Natural killer cell (primary cell): ENCODE measurements around the gene PRKAG2. TPM values are rescaled to one million over a fixed set of nuclear protein-coding genes. Genes with fewer than 3 reads are reported as not detected.

ENCODE experiments used
- ATAC-seq, 3 donors: fragments of 150-1000 bp in 2 of 3; fragments of 200-7000 bp in 1 of 3; cut with Tn5 transposase; 1 replicate in 1 of 3; 2 replicates in 2 of 3; pipeline ENCODE4 v1.10.0; 2021; ENCODE audit warnings: mild to moderate bottlenecking in 2 of 3, moderate library complexity in 2 of 3
- DNase-seq, 2 donors: peaks; one replicate each; pipeline versions ENCODE4 v3.0.0 to v3.0.0-alpha.2; 2013 to 2021; ENCODE audit warnings: mixed read lengths in 1 of 2
- H3K27ac ChIP-seq: one replicate; pipeline ENCODE4 v1.5.1; 2013; ENCODE audit warnings: mild to moderate bottlenecking, low read length
- H3K27me3 ChIP-seq: one replicate; pipeline ENCODE4 v1.6.1; 2013; ENCODE audit warnings: low read length; ENCODE audit not compliant: control insufficient read depth, insufficient read depth
- H3K36me3 ChIP-seq: one replicate; pipeline ENCODE4 v1.6.1; 2013; ENCODE audit warnings: low read length; ENCODE audit not compliant: control insufficient read depth, insufficient read depth
- H3K4me1 ChIP-seq: one replicate; pipeline ENCODE4 v1.6.1; 2013; ENCODE audit warnings: low read length; ENCODE audit not compliant: control insufficient read depth, insufficient read depth
- H3K4me3 ChIP-seq: one replicate; pipeline ENCODE4 v1.5.1; 2013; ENCODE audit warnings: low read length
- H3K9me3 ChIP-seq: one replicate; pipeline ENCODE4 v1.6.1; 2013; ENCODE audit warnings: low read length; ENCODE audit not compliant: control insufficient read depth, insufficient read depth
- H3K27ac Mint-ChIP-seq, 2 donors: one replicate each; pipeline ENCODE4 v1.8.0; 2022; ENCODE audit warnings: mild to moderate bottlenecking in 2 of 2, mixed read lengths in 2 of 2, moderate library complexity in 1 of 2
- H3K27me3 Mint-ChIP-seq, 2 donors: one replicate each; pipeline ENCODE4 v1.8.0; 2022; ENCODE audit warnings: low read depth in 2 of 2, mixed read lengths in 2 of 2
- H3K36me3 Mint-ChIP-seq: one replicate; pipeline ENCODE4 v1.8.0; 2022; ENCODE audit warnings: mixed read lengths
- H3K4me1 Mint-ChIP-seq, 2 donors: one replicate each; pipeline ENCODE4 v1.8.0; 2022; ENCODE audit warnings: mixed read lengths in 2 of 2
- H3K4me3 Mint-ChIP-seq: one replicate; pipeline ENCODE4 v1.8.0; 2022; ENCODE audit warnings: mild to moderate bottlenecking, moderate library complexity, mixed read lengths
- H3K9me3 Mint-ChIP-seq, 2 donors: one replicate each; pipeline ENCODE4 v1.8.0; 2022; ENCODE audit warnings: mixed read lengths in 2 of 2
- WGBS: methylation state at CpG from one replicate; pipeline ENCODE4 v1.1.7; 2013; ENCODE audit warnings: missing lambda C conversion rate; ENCODE audit not compliant: insufficient coverage; 5-methylcytosine and 5-hydroxymethylcytosine counted together
- intact Hi-C: fragments of 100-400 bp; cut with micrococcal nuclease; formaldehyde crosslinking; loops from one replicate; pipeline ENCODE4 v1.14.2; 2022
- total RNA-seq, 4 donors: library from RNA; stranded (reverse); fragments of 120-200 nt in 1 of 4; gene quantifications; one replicate each; pipeline versions ENCODE4 v1.2.3 to v1.2.4, GENCODE V29; 2013 to 2022
- TF ChIP-seq, protein P1 (sequence below): fragments of 200-600 bp; IDR thresholded peaks from one replicate; pipeline ENCODE4 v1.8.0; 2022; ENCODE audit warnings: antibody characterized with exemption

The PRKAG2 gene
- total RNA-seq, 3 donors from 2014 or later (not counting 1 experiment from before 2014, with no cell fraction given), result 42.6 to 66.5 (median 64.4) TPM

DNA sequence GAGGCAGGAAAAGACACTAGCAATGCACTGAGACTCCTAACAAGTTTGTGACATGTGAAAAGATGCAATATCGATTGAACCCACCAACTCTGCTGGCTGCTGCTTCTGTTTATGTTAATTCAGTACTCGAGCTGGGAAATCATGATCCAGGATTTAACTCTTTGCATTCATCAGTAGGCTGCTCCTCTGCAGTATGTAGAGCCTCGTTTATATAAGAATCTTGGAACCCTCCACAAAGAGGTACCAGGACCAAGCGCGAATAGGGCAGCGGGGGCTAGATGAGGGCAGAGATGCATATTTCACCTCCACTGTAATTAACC, 7.8 kb downstream of the PRKAG2 start:
- WGBS, result 88% methylated on average over 6 of the region's 6 CpGs
- Histone ChIP-seq H3K9me3 (no peaks in the 10 kb centered on the region), H3K4me1 (peaks cover 6% of the 10 kb centered on the region), H3K27me3 (no peaks in the 10 kb centered on the region), H3K36me3 (no peaks in the 10 kb centered on the region), H3K4me3 (no peak overlapping the region), H3K27ac (no peak overlapping the region)
- ATAC-seq (no peak), DNase-seq (no peak)
- intact Hi-C loops, result no loop called here
- no peak overlapping the region for H3K27ac Mint-ChIP-seq
- H3K4me3 Mint-ChIP-seq, result no peak overlapping the region
- no peaks in the 10 kb centered on the region for H3K9me3 Mint-ChIP-seq
- no peaks in the 10 kb centered on the region for H3K27me3 Mint-ChIP-seq
- TF ChIP-seq, protein P1, sequence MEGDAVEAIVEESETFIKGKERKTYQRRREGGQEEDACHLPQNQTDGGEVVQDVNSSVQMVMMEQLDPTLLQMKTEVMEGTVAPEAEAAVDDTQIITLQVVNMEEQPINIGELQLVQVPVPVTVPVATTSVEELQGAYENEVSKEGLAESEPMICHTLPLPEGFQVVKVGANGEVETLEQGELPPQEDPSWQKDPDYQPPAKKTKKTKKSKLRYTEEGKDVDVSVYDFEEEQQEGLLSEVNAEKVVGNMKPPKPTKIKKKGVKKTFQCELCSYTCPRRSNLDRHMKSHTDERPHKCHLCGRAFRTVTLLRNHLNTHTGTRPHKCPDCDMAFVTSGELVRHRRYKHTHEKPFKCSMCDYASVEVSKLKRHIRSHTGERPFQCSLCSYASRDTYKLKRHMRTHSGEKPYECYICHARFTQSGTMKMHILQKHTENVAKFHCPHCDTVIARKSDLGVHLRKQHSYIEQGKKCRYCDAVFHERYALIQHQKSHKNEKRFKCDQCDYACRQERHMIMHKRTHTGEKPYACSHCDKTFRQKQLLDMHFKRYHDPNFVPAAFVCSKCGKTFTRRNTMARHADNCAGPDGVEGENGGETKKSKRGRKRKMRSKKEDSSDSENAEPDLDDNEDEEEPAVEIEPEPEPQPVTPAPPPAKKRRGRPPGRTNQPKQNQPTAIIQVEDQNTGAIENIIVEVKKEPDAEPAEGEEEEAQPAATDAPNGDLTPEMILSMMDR, result no peak
- H3K36me3 Mint-ChIP-seq, result no peaks in the 10 kb centered on the region
- H3K4me1 Mint-ChIP-seq, result peaks cover 50 to 64% of the 10 kb centered on the region in 2 donors

DNA sequence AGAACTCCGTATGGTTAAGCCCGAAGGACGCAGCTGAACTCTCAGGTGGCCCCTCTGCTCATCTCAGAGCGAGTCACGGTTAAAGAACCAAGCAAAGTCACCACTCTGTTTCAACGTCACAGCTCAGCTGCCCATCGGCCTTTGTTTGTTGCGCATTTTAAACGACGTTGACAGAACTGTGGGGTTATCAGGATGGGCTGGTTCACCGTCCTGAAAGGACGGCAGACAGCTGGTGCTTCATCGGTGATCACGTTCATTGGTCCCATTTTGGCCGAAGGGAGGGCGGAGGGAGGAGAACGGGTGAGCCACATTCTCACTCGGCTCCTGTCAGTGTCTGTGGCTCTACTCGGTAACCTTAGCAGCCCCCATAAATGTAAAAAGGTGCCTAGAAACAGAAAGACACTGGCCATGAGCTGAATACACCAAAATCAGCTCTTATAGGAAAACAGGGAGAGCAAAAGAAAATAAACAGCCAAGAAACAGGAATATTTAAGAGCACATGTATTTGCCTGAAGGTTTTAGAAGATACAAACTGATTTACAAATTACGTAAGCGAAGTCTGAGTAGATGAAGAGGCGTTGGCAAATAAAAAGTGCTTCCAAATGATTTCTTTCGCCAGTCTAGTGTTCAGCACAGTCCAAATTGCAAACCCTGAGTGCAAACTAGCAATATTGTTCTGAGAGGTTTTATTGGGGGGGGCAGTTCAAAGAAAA, 8.4 kb downstream of the PRKAG2 start:
- DNase-seq (no peak), ATAC-seq (no peak)
- Histone ChIP-seq H3K9me3 (no peaks in the 10 kb centered on the region), H3K36me3 (no peaks in the 10 kb centered on the region), H3K27me3 (no peaks in the 10 kb centered on the region), H3K27ac (no peak overlapping the region), H3K4me3 (no peak overlapping the region), H3K4me1 (peaks cover 4% of the 10 kb centered on the region)
- 93% methylated on average over 23 of the region's 23 CpGs for WGBS
- intact Hi-C loops, result no loop called here
- no peaks in the 10 kb centered on the region for H3K27me3 Mint-ChIP-seq
- peaks cover 50 to 62% of the 10 kb centered on the region in 2 donors for H3K4me1 Mint-ChIP-seq
- no peaks in the 10 kb centered on the region for H3K9me3 Mint-ChIP-seq
- TF ChIP-seq, protein P1, result no peak
- H3K36me3 Mint-ChIP-seq, result no peaks in the 10 kb centered on the region
- no peak overlapping the region for H3K27ac Mint-ChIP-seq
- no peak overlapping the region for H3K4me3 Mint-ChIP-seq

DNA sequence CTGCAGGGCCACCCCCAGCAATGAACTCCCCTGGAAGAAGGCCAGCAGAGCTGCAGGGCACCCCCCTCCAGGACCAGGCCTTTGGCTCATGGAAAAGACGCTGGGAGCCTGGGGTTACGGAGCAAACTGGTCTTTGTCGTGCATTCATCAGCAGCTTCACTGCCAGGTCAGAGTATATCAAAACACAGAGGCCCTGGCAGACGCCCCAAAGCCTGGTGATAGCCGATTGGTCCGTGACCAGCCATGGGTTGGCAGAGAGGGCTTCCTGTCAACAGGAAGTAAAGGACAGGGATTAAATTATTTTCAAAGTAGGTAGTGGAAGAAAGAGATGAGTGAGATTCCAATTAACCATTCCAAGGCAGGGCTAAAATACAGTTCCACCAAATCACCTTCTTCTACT, 9.0 kb downstream of the PRKAG2 start:
- no peak for DNase-seq
- Mint-ChIP-seq H3K27me3 (no peaks in the 10 kb centered on the region), H3K9me3 (no peaks in the 10 kb centered on the region), H3K4me3 (no peak overlapping the region), H3K36me3 (no peaks in the 10 kb centered on the region), H3K27ac (no peak overlapping the region), H3K4me1 (peaks cover 45 to 55% of the 10 kb centered on the region in 2 donors)
- no peaks in the 10 kb centered on the region for H3K36me3 ChIP-seq
- no peak overlapping the region for H3K27ac ChIP-seq
- H3K9me3 ChIP-seq, result no peaks in the 10 kb centered on the region
- no peak overlapping the region for H3K4me3 ChIP-seq
- no peaks in the 10 kb centered on the region for H3K27me3 ChIP-seq
- ATAC-seq, result no peak
- WGBS, result 85% methylated on average over 6 of the region's 6 CpGs
- no peaks in the 10 kb centered on the region for H3K4me1 ChIP-seq
- intact Hi-C loops, result no loop called here
- TF ChIP-seq, protein P1, result no peak
